GM18505 (cell line): ENCODE measurements around the gene ESYT1.
A peak's percentile ranks its signal among the peaks of the same experiment; 100 is the strongest.
"Not testable (repeated sequence)": the region's sequence is repeated elsewhere in the genome, so short reads cannot be mapped to it uniquely, and the experiment has no call there.

Source experiments
- ATAC-seq: cut with Tn5 transposase; IDR thresholded peaks from one replicate; pipeline ENCODE4 v1.9.1; 2021; ENCODE audit not compliant: unreplicated experiment
- POLR2A ChIP-seq: IDR thresholded peaks from 4 replicates; pipeline ENCODE4 v1.6.1; 2011; ENCODE audit warnings: borderline replicate concordance; ENCODE audit not compliant: insufficient read depth, insufficient read length; ENCODE audit errors: extremely low read depth

The ESYT1 gene

GRCh38 chr12:56150563-56150962, 22.5 kb downstream of the ESYT1 start:
- ATAC-seq: no peak
- no peak for TF ChIP-seq POLR2A

- peak; percentile 49 for ATAC-seq
- no peak for TF ChIP-seq POLR2A
Measured at GRCh38 chr12:56151672-56152131, 23.6 kb downstream of the ESYT1 start.

GRCh38 chr12:56152132-56152755, 24.2 kb downstream of the ESYT1 start, which contains the start of gene MYL6B:
TSS of gene MYL6B (plus strand) at chr12:56152587. CDS start at chr12:56153919, 1,332 bp downstream.
- ATAC-seq: peak; percentile 82
- peak; percentile 85 for TF ChIP-seq POLR2A

GRCh38 chr12:56152756-56153677, 24.9 kb downstream of the ESYT1 start:
- no peak for ATAC-seq
- TF ChIP-seq POLR2A: no peak

GRCh38 chr12:56153678-56154065, 25.6 kb downstream of the ESYT1 start:
- no peak for ATAC-seq
- TF ChIP-seq POLR2A: no peak

- TF ChIP-seq POLR2A: no peak
- ATAC-seq: no peak
Measured at GRCh38 chr12:56154246-56154771, 26.2 kb downstream of the ESYT1 start.

- no peak for ATAC-seq
- no peak for TF ChIP-seq POLR2A
Measured at GRCh38 chr12:56154818-56155217, 26.8 kb downstream of the ESYT1 start.

- no peak for ATAC-seq
- TF ChIP-seq POLR2A: no peak
Measured at GRCh38 chr12:56155256-56155845, 27.3 kb downstream of the ESYT1 start.

GRCh38 chr12:56156464-56157200, 28.6 kb downstream of the ESYT1 start:
- ATAC-seq: not testable (repeated sequence)

- no peak for TF ChIP-seq POLR2A
- ATAC-seq: peak; percentile 36
Measured at GRCh38 chr12:56157201-56158028, 29.3 kb downstream of the ESYT1 start.

GRCh38 chr12:56158029-56158925, 30.2 kb downstream of the ESYT1 start, which contains the start of gene MYL6:
TSS of gene MYL6 (plus strand) at chr12:56158359. CDS start at chr12:56158402, 43 bp downstream.
- peak; percentile 72 for ATAC-seq

GRCh38 chr12:56158926-56159461, 30.9 kb downstream of the ESYT1 start:
- ATAC-seq: no peak
- TF ChIP-seq POLR2A: peak; percentile 34

More at GRCh38 chr12:56158029-56158925, 30.2 kb downstream of the ESYT1 start, which contains the start of gene MYL6:
- TF ChIP-seq POLR2A: peak; percentile 99
